Activated T-cell treated with anti-CD3 and anti-CD28 coated beads for 24 hours (primary cell): ENCODE measurements around the gene NOTUM.

Experiments used
- DNase-seq: peaks from one replicate; pipeline ENCODE4 v3.0.0-alpha.2; 2020; ENCODE audit warnings: low read depth

Gene NOTUM

DNA sequence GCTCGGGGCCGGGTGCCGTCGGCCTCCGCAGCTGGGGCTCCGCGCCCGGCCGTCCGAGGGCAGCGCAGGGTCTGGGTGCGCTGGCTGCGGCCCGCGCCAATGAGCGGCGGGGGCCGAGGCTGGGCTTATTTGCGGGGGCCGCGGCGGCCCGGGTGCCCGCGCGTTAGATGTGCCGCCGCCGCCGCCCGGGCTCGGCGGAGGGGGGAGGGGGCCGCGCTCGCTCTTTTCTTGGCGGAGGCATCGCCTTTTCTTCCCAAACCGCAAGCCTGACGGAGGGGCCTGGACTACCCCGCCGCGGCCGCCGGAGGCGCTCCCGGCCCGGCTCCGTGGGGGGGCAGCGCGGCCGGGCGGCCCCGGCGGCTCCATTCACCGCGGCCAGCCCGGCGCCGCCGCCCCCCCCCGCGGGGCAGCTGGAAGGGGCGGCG lies at the start of gene NOTUM:
TSS of gene NOTUM (minus strand) at position 101 of the 425 bp plus-strand sequence. CDS start 278 bp downstream, outside the sequence.
- no peak for DNase-seq

GRCh38 chr17:82009413-82009812 lies 48.4 kb upstream of the NOTUM start:
- no peak for DNase-seq

- no peak for DNase-seq
Measured at GRCh38 chr17:82008941-82009405, 48.0 kb upstream of the NOTUM start.

GRCh38 chr17:82008258-82008940 lies 47.4 kb upstream of the NOTUM start:
- DNase-seq: no peak

GRCh38 chr17:82007495-82008257 lies 46.7 kb upstream of the NOTUM start:
- DNase-seq: no peak

DNA sequence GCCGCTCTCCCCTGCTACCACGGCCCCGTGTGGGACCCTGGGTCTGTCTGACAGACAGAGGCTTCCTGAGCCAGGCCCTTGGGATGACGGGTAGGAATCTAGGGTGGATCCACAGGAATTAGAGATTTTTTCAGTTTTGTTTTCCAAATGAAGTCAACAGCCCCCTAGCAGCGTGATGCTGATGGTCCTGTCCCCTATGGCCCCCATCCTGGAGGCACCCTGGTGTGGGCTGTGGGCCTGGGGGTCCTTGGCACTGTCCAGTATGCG lies 46.2 kb upstream of the NOTUM start:
- DNase-seq: no peak

DNA sequence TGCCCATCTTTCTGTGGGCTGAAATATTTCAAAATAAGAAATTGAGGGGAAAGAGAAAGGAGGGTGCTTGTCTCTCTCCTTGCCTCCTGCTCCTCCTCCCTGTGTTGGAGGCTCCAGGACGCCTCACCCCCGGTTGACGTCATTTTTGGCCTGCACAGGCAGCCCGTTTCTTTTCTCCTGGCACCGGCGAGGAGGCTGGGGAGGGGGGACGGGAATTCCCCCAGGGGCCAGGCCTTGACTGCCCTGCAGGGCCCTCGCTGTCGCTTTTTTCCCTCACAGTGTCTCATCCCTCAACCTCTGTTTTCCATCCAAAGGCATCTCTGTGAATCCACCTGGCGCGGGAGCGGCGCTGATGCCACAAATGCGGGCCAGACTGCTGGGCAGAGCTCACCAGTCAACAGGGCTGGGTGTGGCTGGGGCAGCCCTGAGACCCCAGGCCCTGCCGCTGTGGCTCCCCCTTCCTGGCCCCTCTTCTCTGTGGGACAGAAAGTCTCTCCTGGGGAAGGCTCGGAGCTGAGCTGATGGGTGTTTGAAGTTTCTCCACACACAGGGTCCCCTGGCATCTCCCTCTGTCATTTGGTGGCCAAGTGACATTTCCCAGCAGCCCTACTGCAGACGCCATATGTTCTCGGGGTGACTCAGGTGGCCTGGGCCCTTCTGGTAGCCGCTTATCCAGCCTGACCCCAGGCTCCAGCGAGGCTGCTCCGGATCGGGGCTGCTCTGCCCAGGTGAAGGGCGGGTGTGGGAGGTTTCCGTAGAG lies 45.7 kb upstream of the NOTUM start:
- DNase-seq: no peak

GRCh38 chr17:82005701-82006348 lies 44.8 kb upstream of the NOTUM start:
- no peak for DNase-seq

- DNase-seq: no peak
Measured at GRCh38 chr17:82004517-82005455, 43.8 kb upstream of the NOTUM start.

DNA sequence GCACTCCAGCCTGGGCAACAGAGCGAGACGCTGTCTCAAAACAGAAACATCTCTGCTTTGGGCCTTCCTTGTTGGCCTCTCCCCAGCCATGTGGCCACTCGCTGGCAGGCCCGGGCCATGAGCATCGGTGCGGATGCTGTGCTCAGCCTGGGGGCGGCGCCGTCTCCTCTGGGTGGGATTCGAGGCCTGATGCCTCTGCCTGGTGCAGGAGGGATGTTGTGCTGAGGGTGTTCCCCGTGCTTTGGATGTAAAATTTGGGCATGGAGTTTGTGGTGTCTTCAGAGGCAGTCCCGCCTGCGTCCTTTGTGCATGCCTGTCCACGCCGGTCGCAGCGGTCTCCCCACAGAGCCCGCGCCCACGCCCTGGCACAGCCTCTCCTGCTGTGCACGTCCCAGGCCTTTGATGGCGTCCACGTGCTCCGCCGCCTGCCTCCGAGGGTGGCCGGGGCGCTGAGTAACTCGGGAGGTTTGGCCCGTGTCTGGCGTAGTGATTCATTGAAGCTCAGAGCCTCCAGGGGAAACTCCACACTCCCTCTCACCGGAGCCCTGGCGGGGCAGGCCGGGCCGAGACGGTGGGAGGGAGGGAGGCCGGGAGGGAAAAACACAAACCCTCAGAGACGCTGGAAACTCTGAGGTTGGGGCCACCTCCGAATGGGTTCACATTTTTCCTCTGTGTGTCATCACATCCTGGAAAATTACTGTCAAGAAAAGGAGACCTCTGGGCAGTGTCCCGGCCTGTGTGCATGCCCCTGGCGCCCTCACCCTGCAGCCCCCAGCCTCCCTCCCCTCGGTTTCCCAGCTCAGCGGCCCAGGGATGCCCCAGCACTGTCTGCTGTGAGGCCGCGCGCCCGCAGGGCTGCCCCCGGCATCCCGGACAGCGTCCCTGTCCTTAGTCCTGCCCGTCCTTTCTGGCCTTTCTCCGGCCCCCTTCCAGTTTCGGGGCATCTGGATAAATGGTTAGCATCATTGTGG lies 42.7 kb upstream of the NOTUM start:
- peak; percentile 8 for DNase-seq

DNA sequence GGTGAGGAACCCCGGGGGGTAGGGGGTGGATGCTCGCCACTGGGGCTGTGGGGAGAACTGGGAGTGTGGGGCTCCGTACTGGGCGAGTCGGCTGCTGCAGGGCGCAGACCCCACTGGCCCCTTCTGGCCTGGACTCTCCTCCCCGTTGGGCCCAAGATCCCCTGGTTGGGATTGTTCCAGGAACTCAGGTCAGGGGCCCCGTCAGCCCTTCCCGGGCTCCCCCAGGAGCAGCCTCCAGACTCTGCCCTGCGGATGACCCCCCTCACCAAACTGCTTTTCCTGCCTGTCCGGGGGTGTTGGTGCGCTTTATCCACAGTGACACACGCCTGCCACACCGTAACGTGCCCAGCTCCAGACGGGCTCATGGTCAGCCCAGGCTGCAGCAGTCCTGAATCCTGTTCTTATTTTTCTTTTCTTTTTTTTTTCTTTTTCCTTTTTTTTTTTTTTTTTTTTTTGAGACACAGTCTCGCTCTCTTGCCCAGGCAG lies 40.6 kb upstream of the NOTUM start:
- DNase-seq: no peak

DNA sequence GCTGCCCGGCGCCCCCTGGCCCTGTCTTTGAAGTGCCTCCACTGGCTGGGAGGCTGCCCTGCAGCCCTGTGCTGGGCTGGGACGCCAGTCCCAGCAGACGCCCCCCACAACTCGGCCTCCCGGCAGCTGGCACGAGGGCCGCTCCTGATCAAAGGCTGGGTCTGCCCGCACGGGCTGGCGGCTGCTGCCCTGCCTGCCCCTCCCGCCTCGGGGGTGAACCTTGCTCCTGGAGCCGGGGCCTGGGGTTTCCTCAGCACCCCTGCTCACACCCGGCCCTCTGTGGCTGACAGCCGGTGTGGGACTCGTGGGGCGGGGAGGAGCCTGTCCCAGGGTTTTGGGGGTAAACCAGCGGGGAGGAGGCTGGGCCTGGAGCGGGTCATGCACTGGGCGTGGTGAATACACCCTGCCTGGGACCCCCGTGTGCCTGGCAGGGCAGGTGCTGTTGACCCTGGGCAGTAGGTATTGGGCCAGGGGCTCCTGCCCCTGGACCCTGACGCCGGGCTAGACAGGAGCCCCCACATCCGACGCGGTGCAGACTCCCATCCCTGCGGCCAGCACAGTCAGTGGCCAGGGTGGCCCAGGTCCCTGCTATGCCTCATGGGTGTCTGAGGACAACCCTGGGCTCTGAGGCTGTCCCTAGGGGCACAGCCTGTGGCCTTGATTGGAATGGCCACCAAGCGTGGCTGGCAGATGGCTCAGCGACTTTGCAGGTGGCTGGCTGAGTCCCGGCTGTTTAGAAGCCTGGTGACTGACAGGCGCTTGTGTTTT lies 40.0 kb upstream of the NOTUM start:
- no peak for DNase-seq

- DNase-seq: no peak
Measured at GRCh38 chr17:81999976-82000802, 39.2 kb upstream of the NOTUM start.

- no peak for DNase-seq
Measured at GRCh38 chr17:81999587-81999975, 38.6 kb upstream of the NOTUM start.

GRCh38 chr17:81998691-81999438 lies 37.9 kb upstream of the NOTUM start:
- no peak for DNase-seq

DNA sequence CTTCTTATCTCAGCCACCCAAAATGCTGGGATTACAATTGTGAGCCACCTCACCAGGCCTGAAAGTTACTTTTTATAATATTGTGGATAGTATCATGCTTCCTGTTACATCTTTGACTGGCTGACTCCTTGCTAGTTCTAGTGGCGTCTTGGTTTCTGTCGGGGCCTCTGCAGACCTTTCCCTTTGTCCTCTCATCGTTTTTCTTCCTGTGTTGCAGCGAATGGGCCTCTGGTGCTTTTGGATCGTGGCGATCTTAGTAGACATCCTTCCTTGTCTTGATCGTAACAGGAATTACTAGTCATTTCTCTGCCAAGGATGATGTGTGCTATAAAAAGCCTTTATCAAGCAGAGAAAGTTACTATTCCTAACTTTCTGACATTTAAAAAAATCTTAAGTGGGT lies 37.2 kb upstream of the NOTUM start:
- no peak for DNase-seq

DNA sequence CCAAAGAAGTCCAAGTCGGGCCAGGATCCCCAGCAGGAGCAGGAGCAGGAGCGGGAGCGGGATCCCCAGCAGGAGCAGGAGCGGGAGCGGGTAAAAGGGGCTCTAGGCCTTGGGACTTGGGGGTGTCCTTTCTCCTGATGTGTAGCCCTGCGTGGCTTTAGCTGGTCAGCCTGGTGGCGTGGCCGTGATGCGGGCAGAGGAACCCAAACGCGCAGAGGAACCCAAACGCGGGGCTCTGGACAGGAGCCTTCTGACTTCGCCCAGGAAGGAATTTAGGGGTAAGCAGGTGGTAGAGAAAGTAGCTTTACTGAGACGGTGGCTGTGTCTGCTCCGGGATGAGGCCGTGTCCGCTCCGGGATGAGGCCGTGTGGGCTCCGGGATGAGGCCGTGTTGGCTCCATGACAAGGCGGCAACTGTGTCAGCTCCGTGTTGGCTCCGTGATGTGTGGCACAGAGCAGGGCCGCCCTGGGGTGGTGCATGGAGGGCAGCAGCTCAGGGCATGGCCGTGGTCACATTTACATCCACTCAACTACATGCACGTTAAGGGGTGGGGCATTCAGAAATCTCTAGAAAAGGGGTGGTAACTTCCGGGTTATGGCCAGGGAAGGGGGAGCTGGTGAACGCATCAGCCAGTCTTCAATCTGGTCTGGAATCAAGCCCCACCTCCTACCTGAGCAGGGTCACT lies 35.9 kb upstream of the NOTUM start:
- no peak for DNase-seq
